NCI-H146 (cell line): ENCODE measurements around the gene VPS13C.
A peak's percentile ranks its signal among the peaks of the same experiment; 100 is the strongest.
"Not testable (repeated sequence)": the region's sequence is repeated elsewhere in the genome, so short reads cannot be mapped to it uniquely, and the experiment has no call there.

Experiments
- DNase-seq: peaks from one replicate; lab custom pipeline; 2025; lab: John Stamatoyannopoulos, UW

VPS13C gene

DNA sequence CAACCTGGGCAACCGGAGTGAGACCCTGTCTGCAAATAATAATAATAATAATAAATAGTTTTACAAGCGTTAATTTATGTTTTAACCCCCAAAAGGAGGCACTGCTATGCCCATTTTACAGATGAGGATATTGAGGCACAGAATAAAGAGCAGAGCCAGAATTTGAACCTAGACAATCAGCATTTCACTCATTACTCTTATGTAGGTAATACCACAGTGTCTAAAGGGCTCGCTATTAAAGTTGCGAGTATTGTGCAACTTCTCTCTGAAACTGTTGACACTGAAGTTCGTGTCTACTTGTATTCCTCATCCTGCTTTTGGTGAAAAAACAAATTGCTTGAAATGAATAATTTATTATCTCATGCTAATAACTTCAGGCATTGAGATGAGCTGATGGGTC is 9.3 kb upstream of the VPS13C start:
- no peak for DNase-seq

DNA sequence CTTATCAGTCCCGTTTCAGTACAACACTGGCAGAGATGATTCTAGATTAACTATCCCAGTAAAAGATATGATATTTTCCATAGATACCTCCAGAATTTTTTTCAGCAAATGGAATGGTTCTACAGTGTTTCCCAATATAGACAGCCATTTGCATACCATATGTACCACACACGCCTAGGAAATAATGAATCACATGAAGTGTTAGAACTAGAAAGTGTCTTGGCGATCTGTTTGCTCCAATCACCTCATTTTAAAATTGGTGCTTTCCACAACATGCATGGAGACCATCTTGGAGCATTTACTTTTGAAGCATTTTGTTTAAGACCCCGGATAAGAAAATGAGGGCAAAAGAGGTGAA is 8.5 kb upstream of the VPS13C start:
- DNase-seq: no peak

DNA sequence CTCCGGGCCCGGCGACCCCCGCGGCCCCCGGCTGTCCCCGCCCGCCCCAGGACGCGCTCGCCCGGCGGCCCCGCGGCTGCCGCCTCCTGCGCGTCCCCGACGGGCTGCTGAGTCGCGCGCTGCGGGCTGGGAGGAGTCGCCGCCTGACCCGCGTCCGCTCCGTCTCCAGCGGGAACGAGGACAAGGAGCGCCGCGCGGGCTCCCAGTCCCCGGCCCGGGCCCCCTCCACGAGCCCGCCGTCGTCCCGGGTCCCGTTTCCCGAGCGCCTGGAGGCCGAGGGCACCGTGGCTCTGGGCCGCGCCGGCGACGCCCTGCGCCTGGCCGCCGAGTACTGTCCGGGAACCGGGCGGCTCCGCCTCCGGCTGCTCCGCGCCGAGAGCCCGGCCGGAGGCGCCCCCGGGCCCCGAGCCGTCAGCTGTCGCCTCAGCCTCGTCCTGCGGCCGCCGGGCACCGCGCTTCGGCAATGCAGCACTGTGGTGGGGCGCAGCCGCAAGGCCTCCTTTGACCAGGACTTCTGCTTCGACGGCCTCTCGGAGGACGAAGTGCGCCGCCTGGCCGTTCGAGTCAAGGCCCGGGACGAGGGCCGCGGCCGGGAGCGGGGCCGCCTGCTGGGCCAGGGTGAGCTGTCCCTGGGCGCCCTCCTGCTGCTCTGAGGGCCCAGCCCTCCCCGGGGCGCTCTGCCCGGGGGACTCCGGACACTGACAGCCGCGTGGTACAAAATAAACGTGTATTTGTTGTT is 8.0 kb upstream of the VPS13C start:
- DNase-seq: peak; percentile 48

DNA sequence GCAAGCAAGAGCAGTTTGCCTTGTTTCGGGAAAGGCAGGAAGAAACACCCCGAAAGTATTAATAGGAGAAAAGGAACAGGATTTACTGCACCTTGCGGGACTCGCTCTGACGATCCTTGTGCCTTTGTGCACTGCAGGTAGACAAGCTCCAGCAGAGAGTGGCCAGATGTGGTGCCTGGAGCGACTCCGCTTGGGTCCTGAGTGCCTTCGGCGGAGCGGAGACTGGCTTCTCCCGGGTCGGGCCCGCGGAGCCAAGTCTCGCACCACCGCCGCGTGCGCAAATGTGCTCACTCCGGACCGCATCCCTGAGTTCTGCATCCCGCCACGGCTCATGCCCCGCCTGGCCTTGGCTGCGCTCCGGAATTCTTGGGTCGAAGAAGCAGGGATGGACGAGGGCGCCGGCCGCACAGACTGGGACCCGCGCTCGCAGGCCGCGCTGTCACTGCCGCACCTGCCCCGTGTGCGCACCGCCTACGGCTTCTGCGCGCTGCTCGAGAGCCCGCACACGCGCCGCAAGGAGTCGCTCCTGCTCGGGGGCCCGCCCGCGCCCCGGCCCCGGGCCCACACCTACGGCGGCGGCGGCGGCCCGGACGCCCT is 7.3 kb upstream of the VPS13C start:
- DNase-seq: peak; percentile 67

DNA sequence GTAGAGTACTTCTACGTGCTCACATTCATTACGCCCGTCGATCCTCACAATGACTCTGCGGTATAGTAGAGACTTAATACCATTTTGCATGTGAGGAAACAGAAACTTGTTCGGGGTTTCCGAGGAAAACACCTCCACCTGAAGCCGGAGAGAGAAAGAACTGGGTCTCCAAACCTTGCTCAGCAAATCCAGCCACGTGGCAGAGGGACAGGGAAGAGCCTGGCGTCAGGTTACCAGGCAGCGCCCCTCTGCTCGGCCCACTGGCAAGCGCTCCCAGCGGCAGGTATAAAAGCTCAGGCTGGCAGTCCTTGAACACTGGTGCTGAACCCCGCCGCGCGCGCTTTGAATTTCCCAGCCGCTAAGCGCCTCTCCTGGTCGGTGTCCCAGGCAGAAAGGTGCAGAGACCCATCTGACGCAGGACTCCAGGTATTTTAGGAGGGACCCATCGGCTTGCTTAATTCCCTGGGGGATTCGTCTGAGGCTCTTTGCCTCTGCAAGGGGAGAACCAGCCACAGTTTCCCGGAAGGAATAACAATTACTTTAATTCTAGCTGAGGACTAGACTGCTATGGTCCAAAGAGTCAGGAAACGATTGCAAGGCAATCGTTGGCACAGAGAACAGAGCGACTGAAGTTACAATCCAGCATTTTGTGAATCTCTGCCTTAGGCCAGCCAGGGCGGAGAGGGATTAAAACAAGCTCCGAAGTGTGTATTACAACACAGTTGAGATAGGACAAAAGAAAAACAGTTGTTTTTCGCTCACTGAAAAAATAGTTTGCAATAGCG is 6.6 kb upstream of the VPS13C start, which contains the start of gene C2CD4A:
C2CD4A (plus strand) TSS at position 315 of the 785 bp plus-strand sequence. CDS start 637 bp downstream, outside the sequence.
- DNase-seq: peak; percentile 88

DNA sequence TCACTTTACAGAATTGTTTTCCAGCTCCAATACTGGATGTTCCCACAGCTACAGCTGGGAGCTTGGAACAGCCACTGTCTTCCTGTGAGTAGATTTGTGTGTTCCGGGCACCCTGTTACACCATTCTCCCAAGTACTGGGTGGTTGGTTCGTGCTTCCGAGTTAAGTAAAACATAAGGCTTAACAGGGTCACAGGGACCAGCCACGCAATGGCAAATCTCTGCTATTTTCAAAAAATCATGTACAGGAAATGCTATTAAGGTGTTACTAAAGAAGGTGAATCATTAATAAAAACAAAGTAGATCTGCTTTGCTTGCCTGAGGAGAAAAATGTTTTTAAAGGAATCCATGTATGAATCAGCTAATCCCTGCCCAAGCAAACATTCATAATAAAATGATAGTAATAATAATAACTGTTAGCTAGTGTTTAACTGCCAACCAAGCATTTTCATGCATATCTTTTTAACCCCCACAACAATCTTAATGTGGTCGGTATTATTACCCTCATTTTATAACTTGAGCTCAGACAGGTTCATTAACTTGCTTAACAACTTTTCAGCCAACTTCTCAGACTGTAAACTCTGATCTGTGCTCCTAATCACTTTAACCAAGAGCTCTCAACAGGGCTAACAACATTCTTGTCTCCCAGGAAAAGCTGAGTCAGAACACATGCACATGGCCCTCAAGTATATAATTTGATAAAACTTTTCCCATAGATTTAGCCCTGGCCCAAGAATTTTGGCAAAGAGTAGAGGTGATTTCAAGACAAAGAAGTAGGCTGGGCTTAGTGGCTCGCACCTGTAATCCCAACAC is 3.8 kb upstream of the VPS13C start:
- DNase-seq: no peak

DNA sequence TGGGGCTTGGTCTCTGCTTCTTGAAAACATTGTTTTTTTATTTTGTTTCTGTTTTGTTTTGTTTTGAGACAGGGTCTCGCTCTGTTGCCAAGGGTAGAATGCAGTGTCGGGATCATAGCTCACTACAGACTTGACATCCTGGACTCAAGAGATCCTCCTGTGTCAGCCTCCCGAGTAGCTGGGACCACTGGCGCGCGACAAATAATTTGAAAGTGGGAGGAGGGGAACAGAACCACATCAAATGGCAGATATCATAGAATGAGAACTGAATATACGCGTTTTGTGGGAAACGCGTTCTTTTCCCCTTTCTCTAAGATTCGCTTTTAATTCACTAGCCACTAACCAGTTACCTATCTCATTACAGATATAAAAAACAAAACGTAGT is 641 bp upstream of the VPS13C start:
- no peak for DNase-seq

DNA sequence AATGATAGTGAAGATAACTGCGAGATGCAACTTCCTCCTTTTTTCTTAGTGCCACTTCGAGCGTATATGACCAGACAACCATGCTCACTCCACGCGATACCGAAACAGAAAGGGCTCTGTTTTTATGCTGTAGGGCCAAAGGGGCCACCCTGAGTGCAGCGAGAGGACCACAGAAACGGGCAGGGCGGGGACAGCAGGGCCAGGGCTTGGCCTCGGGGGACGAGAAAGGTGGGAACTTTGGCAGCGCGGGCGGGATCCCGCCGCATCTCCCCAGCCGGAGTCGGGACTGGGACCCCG is 483 bp downstream of the VPS13C start:
- peak; percentile 47 for DNase-seq

DNA sequence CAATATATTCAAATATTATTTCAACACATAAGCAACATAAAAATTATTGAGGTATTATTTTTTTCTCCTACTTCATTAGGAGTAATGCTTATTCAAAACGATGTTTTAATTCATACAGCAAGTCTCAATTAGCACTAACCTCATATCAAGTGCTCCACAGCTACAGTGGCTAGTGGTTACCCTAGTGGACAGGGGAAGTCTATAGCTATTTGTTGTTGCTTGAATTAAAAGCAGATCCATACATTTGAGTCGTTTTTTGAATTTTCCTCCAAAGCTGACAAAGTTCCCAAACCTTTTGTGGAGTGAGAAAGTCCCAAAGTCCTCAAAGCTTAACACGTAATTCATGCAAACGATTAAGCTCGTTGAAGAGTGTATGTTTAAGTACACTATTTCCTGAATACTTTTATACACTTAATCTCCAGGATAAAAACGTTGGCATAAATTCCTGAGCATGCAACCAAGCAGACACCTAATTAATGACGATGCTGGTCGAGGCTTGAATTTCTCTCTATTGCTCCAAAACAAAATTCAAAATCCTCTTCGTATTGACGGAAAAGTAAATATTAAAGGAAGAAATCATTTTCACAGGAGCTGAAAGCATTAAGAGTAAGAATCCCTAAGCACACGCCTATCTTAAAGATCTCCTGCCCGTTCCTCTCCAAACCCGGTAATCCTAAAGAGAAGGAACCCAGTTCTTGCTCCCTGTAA is 985 bp downstream of the VPS13C start:
- DNase-seq: no peak

DNA sequence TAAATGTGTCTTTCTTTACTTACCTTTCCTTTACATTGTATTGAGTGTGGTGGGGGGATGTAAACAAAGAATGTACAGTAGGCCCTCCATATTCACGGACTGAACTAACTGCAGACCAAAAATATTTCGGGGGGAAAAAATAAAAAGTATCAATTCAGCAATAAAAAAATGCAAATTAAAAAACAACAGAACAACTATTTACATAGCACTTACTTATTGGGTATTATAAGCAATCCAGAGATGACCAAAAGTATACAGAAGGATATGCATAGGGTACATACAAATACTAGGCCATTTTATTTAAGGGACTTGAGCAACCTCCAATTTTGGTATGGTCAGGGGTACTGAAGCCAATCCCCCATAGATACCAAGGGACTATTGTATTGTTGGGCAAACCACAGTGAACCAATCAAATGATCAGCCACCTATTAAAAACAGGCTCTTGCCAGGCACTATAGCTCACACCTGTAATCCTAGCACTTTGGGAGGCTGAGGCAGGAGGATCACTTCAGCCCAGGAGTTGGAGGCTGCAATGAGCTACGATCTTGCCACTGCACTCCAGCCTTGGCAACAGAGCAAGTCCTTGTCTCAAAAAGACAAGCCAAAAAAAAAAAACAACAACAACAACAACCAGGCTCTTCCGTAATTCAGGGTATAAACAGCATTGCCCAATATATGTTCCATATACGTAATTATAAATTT is 1.8 kb downstream of the VPS13C start:
- no peak for DNase-seq

DNA sequence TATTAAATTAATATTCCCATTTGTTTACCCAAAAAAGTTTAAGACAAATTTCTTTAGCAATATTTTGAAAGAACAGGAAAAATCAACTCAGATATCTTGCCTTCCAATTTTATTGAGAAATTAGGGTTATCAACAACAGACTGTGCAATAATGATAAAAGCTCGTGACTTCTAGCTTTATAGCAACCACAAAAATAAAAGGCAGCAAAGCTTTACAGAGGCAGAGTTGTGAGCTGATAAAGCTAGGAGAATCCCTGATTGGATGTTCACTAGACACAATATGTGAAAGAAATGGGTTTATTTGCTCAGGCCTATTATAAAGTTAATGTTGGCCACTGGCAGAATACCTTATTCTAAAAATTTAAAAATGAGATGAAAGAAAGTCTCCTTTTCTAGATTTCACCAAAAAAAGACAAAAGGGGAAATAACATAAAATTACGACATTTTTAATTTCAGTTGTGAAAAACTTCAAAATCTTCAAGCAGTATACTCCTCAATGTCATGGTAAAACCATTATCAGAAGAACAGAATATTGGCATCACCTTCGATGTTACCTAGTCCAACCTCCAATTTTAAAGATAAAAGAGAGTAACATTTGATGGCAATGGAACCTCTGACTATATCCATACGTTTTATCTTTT is 2.8 kb downstream of the VPS13C start:
- DNase-seq: no peak

DNA sequence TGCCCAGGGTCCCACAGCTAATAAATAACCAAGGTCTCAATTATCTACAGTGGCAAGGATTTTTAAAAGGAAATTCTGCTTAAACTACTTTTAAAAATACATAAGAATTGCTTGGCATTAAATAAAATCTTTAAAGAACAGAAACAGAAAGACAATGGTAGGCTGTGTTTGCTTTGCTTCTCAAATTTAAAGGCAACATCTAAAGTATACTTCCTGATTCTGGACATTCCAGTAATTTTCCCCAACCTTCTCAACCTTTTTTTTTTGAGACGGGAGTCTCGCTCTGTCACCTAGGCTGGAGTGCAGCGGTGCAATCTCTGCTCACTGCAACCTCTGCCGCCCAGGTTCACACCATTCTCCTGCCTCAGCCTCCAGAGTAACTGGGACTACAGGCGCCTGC is 5.3 kb downstream of the VPS13C start:
- DNase-seq: no peak

DNA sequence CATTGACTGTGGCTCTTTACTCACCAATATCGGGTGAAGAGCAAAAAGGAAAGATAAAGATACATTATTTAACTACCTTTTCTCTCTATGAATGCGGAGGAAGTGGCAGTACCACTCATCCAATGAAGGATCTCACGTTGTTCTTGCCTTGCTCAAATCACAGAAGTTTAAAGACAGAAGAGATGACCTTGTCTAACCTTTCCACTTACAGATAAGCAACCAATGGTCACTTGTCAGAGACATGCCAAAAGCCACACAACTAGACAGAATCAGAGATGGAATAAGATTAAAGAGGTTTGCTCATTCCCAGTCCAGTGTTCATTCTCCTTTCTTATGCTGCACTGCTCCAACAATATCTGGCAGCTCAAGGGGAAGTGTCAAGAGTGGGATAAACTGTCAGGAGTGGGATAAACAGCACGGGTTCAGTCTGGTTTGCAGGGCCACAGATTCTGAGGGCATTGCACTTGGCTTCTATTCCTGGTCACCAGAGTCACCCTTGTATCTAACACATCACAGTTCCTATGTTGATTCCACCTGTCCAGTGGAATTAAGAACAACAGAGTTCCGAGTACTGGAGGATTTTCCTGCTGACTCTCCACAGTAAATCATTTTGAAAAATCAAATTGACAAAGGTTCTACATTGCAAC is 6.7 kb downstream of the VPS13C start:
- DNase-seq: no peak

DNA sequence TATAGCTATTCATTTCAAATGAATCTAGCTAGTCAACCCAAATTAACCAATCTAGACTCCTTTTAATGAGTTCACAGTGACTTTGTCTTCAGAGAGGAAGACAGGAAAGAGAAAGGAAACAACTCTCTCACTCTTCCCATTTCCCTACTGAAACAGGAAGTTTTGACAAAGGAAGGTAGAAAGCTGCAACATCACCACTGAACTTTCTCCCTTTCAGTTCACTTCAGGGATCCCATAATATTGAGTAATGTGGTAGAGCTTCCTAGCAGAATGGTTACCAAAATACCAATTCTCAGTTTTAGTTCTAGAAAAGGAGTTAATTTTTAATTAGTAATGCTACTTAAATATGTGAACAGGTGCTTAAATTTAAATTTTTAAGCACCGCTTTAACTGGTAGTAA is 7.5 kb downstream of the VPS13C start:
- DNase-seq: no peak

DNA sequence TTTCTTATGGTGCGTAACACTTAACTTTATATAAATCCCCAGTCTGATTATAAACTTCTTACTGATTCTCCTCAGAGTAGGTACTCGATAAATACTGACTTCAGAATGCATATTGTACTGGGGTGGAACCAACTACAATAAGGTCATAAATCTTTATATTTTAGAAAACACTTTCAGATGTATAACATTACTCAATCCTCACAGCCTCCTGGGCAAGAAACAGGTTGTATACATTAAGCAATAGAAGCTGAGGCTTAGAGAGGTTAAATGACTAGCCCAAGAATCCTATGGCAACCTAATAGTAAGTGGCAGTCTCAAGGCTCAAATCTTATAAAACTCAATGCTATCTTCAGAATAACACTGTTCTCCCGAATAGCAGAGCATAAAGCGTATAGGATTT is 9.1 kb downstream of the VPS13C start:
- DNase-seq: no peak

DNA sequence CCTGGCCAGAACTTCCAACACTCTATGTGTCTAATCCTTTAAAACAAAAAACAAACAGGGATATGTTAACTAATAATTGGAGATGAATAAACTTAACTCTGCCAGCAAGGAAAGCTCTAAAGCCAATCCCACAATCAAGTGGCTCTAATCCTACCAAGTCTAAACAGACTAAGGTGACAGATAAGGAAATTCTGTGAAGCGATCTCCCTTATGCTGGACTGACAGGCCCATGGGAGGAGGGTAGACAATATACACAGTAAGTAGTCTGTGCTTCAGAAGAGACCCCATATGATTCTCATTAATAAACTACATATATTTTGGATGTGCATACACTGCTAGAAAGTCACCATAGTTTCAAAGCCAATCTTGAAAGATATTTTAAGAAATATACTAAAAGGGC is 10.1 kb downstream of the VPS13C start:
- no peak for DNase-seq

DNA sequence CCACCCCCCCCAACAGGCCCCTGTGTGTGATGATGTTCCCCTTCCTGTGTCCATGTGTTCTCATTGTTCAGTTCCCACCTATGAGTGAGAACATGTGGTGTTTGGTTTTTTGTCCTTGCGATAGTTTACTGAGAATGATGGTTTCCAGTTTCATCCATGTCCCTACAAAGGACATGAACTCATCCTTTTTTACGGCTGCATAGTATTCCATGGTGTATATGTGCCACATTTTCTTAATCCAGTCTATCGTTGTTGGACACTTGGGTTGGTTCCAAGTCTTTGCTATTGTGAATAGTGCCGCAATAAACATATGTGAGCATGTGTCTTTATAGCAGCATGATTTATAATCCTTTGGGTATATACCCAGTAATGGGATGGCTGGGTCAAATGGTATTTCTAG is 12.0 kb downstream of the VPS13C start:
- not testable (repeated sequence) for DNase-seq

DNA sequence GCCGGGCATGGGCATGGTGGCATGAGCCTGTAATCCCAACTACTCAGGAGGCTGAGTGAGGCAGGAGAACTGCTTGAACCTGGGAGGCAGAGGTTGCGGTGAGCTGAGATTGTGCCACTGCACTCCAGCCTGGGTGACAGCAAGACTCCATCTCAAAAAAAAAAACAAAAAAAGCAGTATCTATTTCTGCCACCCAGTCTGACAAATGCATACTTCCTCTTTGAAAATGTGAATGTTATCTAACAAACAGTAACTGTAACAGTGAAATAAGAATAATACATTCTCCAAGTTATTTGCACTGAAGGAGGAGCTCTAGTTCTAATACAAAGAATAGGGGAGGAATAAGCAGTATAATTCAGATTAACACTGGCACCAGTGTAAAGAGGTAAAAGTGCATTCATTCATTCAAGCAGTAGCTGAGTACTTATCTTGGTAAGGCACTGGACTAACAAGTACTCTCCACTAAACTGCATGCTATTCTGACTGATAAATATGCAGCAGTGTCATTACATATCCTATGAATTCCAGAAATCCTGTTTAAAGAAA is 12.9 kb downstream of the VPS13C start:
- DNase-seq: no peak

DNA sequence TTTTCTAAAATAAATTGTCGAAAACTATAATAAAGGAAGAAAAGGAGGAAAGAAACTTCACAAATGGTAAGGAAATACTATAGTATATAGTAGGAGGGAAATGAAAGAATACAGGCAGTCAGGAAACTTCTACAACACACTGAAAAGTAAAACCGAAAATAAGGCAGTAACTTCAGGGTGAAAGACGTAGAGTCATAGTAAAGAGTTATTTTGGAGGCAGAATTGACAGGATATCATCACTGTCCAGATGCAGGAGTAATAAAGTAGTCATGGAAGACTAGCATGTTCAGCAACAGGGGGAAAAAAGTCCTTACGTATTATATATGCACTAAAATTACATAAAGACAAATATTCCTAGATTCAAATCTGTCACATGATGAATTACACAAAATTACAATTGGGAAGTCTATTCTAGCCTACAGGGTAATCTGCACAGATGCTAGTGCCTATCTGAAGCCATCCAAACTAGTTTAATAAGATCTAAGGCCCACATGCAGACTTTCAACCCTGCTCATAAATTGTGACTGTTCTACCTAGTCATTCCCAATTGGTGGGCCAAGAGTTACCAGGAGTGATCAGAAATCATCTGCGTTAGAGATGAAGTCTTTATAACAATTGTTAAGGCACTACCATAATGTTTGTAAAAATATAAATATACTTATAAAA is 14.0 kb downstream of the VPS13C start:
- no peak for DNase-seq
